ENCODE measurements around the gene KCNH3. TPM values are rescaled to one million over a fixed set of nuclear protein-coding genes. Genes with fewer than 3 reads are reported as not detected.
"Not testable (repeated sequence)": the region's sequence is repeated elsewhere in the genome, so short reads cannot be mapped to it uniquely, and the experiment has no call there.

KCNH3 gene
- total RNA-seq, 1 donor from 2014 or later, result 4.3 TPM

DNA sequence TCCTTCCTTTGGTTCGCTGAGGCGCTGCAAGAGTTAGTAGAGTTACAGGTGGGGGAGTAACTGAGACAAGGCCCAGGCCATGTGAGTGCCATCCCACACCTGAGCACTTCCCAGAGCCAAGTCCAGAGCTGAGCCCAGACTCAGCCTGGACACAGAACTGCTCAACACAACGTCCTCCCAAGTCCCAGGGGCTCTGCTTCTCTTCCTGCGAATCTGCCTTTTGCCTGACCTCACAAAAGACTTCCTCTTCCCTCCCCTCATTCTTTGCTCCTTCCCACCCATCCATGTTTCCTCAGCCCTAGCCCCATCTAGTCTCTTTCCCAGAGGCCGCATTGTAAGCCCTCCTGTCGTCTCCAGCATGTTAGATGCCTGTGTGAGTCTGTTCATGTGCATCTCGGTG is 45.8 kb downstream of the KCNH3 start:
- no peak for DNase-seq (ENCODE audit: low read depth)

DNA sequence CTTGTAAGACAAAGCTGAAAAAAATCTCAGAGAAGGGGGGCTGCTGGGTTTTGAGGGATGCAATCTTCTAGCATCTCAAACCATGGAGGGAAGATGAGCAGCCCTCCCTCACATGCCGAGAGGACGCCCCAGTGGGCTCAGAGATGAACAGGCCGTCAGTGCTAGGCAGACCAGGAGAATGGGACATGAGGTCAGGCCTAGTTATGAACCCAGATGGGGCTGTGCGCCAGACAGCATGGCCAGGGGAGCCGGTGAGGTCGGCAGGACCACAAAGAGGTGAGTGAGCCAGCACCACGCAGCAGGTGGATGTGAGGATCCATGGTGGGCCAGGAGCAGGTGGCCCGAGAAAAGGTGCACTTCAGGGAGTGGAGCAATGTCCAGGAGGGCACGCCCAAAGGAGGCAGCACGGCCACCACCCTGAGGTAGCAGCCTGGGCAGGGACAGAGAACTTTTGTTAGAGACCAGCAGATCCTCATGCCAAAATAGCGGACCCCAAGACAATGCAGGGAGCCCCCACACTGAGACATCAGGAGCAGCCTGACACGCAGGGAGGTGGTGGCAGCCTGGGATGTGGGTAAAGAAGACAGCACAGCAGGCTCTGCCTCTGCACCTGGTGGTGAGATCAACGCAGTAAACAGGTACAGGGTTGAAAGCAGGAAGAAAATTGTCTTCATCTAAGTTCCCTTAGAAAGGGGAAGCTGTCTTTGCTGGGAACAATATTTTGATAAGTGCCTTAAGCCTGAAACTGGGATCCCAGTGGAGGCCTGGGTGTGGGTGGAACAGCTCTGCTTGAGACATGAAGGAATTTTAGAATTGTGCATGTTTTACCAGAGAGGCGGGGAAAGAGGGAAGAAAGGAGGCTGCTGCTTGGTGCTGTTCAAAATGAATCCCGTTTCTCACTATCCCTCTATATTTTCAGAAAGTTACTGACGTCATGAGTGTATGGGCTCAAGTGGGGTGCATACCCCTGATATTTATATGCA is 46.9 kb downstream of the KCNH3 start:
- no peak for DNase-seq (ENCODE audit: low read depth)

GRCh38 chr12:49587174-49587908 is 48.5 kb downstream of the KCNH3 start:
- DNase-seq (ENCODE audit: low read depth), result no peak

DNA sequence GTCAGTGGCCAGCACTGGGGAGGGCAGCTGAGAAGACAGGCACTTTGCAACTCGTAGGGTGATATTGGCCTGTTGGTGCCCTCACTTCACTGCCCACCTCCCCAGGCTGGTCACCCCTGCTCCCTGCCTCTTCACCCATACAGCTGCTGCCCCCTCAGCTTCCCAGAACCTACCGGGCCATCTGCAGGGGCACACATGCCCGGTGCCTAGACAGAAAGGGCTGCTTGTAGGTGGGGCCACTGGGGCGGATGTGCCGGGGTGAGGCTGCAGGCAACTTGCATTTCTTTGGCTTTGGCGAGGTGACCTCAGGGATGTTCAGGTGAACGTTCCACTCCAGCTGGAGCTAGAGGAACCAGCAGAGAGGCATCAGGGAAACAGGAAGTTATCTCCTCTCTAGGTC is 49.5 kb downstream of the KCNH3 start:
- DNase-seq (ENCODE audit: low read depth), result no peak

- no peak for DNase-seq (ENCODE audit: low read depth)
Observed at GRCh38 chr12:49588721-49589516, 50.1 kb downstream of the KCNH3 start.

GRCh38 chr12:49598527-49598926 is 59.7 kb downstream of the KCNH3 start:
- DNase-seq (ENCODE audit: low read depth), result no peak

- no peak for DNase-seq (ENCODE audit: low read depth)
Observed at GRCh38 chr12:49599961-49600360, 61.1 kb downstream of the KCNH3 start.

DNA sequence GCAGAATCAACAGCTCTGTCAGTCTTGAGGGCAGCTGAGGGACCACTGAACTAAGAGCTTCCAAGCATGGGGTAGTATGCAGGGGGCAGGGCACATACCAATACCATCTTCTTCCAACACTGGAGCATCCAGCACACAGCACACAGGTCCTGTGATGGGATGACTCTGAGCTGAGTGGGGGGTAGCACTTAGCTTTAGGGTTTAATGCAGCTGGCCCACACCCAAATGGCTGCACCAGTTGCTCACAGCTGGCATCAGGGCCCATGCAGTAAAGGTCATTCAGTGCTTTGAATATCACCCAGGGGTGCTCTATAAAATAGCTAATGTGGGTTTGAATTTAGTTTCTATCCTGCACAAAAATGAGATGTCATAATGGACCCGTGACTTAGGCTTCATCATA is 64.9 kb downstream of the KCNH3 start:
- no peak for DNase-seq (ENCODE audit: low read depth)

DNA sequence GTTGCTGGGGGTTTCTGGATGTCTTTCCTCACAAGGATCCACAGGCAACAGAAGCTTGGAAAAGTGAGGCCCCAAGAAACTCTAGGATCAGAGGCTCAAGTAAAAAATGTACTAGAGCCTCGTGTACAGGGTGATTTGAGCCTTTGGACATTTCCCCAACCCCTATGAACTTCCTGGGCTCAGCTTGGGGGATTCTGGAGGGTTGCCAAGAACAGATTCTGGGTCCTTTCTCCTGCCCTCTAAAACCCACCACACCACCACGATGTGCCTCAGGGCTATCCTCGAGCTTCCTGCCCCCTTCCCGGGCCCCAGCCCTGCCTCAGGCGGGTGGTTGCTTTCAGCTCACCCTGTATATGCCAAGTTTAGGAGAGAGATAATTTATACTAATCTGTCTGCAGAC is 66.0 kb downstream of the KCNH3 start:
- DNase-seq (ENCODE audit: low read depth), result no peak

DNA sequence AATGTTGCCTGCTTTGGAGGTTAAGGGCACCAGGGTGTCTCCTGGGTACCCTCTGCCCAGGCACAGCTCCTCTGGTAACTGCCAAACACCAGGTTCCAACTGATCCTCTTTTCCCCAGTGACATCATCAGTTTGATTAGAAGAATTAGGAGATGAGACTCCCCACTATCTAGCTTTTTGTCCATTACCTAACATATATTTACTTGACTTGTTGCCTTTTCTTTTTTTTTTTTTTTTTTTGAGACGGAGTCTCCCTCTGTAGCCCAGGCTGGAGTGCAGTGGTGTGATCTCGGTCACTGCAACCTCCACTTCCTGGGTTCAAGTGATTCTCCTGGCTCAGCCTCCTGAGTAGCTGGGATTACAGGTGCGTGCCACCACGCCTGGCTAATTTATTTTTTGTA is 66.7 kb downstream of the KCNH3 start, which contains the start of gene FAM186B:
TSS of gene FAM186B (minus strand) at position 101 of the 400 bp plus-strand sequence. CDS start 162 bp downstream, outside the sequence.
- DNase-seq (ENCODE audit: low read depth), result not testable (repeated sequence)

Other genes with a start within 250 kb of the KCNH3 start
- not detected in 2 replicates for gene PRPH, start 243.9 kb upstream of the KCNH3 start, total RNA-seq
- gene TROAP, start 215.8 kb upstream of the KCNH3 start, total RNA-seq, result 0.60 and 6.6 TPM in 2 replicates
- gene C1QL4, start 201.8 kb upstream of the KCNH3 start, total RNA-seq, result 0.52 and 0.99 TPM in 2 replicates
- gene DNAJC22, start 192.1 kb upstream of the KCNH3 start, total RNA-seq, result 3.1 and 18.8 TPM in 2 replicates
- gene SPATS2, start 171.6 kb upstream of the KCNH3 start, total RNA-seq, result 22.1 and 42.4 TPM in 2 replicates
- gene MCRS1, start 29.1 kb downstream of the KCNH3 start, total RNA-seq, result 52.1 and 66.9 TPM in 2 replicates
- 0.30 and 0.35 TPM in 2 replicates for gene FAM186B, start 66.6 kb downstream of the KCNH3 start, total RNA-seq
- 11.6 and 17.3 TPM in 2 replicates for gene PRPF40B, start 84.5 kb downstream of the KCNH3 start, total RNA-seq
- 25.7 and 34.2 TPM in 2 replicates for gene FMNL3, start 168.4 kb downstream of the KCNH3 start, total RNA-seq
- 496 and 679 TPM in 2 replicates for gene TMBIM6, start 202.5 kb downstream of the KCNH3 start, total RNA-seq